Stimulated activated CD4-positive, alpha-beta T cell treated with anti-CD3 and anti-CD28 coated beads, Interleukin-4, amount 100 ng/mL, for 4 hours (primary cell): ENCODE results near the gene UGDH.
"Not testable (repeated sequence)": the region's sequence is repeated elsewhere in the genome, so short reads cannot be mapped to it uniquely, and the experiment has no call there.

Experiments used
- DNase-seq, 2 experiments: peaks; one replicate each; pipeline ENCODE4 v3.0.0-alpha.2; 2020

The UGDH gene

DNA sequence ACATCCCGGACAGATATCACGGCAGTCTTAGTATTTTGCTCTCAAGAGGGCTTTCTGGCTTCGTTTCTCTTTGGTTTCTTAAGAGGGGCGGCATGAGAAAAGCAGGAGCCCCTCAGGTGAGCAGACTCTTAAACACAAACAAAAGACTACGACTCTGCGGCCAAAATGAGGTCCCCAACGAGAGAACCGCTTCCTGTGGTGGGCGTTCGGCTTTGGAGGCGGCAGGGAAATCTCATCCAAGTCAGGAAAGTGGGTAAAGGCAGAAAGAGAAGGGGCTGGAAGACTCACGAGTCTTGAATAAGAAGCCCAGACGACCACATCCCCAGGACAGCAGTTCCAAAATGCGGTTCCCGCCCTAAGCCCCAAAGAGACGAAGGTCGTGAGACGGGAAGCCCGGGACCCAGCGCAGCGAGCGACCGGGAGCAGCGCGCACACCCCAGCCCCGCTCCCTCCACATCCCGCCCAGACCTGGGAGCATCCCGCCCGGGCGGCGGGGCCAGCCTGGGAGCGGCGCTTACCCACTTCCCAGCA lies 409 bp downstream of the UGDH start:
- DNase-seq: peak; percentile 8 to 19

GRCh38 chr4:39525822-39526690 lies 1.2 kb downstream of the UGDH start:
- no peak for DNase-seq

GRCh38 chr4:39524161-39524957 lies 2.9 kb downstream of the UGDH start:
- DNase-seq: no peak

DNA sequence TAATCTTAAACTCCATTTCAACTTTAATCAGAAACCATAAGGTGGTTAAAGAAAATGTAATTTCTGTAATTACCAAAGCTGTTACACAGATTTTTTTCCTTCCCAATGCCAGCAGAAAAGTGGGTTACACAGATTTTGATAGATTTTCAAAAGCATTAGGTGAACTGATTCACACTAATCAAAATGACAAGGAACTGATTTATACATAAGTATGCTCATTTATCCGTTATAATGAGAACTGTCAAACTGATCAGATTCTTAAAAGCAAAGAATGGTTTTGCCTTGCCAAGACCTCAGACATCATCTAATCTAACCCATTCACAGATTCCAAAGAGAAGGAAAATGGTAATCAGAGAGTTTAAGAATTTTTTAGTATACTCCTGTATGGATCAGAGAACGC lies 5.2 kb downstream of the UGDH start:
- no peak for DNase-seq

DNA sequence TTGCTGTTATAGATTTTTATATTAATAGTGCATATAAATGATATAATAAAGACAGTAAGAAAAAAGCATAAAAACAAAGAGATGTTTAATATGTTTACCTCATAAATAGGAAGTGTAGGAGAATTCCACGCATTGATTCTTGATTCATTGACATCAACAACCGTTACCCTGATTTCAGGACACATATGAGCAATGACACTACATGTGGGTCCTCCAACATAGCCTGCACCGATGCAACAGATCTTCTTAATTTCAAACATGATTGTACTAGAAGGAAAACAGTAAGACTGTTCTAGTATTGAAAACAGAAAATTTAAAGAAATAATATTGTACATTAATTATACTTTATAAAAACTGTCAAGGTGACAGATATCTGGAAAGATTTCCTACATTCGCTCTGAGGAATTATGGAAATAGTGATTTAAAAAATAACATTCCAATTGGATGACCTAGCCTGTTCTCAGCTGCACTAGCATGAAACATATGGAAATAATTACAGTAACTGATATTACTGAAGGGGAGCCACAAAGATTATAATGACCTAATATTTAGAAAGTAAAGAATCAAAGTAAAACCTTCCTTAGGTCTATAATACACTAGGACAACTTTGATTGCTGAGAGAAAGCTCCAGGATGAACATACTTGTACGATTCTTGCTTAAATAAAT lies 5.9 kb downstream of the UGDH start:
- DNase-seq: no peak

DNA sequence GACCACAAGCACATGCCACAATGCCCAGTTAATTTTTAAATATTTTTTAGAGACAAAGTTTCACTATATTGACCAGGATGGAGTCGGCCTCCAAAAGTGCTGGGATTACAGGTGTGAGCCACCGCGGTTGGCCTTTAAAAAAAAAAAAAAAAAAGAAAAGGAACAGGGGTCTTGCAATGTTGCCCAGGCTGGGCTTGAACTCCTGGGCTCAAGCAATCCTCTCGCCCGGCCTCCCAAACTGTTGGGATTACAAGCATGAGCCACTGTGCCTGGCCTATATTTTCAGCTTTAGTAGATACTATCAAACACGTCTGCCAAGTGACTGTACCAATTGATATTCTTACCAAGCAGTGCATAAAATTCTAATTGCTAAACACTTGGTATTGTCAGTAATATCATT lies 8.8 kb downstream of the UGDH start:
- no peak for DNase-seq

- no peak for DNase-seq
Measured at GRCh38 chr4:39516407-39516966, 10.8 kb downstream of the UGDH start.

DNA sequence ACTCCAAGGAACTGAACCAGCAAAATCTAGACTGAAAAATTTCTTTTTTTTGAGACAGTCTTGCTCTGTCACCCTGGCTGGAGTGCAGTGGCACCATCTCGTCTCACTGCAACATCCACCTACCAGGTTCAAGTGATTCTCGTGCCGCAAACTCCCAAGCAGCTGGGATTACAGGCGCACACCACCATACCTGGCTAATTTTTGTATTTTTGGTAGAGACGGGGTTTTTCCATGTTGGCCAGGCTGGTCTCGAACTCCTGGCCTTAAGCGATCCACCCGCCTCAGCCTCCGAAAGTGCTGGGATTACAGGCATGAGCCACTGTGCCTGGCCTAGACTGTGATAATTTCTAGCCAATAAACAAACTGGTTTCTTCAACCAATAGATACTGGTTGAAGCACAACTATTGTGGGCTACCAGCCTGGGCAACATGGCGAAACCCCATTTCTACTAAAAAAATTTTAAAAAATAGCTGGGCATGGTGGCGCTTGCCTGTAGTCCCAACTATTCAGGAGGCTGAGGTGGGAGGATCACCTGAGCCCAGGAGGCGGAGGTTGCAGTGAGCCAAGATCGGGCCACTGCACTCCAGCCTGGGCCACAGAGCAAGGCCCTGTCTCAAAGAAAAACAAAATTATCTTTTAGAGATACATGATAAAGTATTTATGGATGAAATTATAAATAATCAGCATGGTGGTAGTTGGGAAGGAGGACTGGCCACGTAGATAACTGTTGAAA lies 11.4 kb downstream of the UGDH start:
- not testable (repeated sequence) for DNase-seq

GRCh38 chr4:39514888-39515401 lies 12.3 kb downstream of the UGDH start:
- DNase-seq: no peak

- not testable (repeated sequence) for DNase-seq
Measured at GRCh38 chr4:39514266-39514665, 13.0 kb downstream of the UGDH start.

GRCh38 chr4:39510348-39510929 lies 16.8 kb downstream of the UGDH start:
- no peak for DNase-seq

GRCh38 chr4:39505581-39505980 lies 21.7 kb downstream of the UGDH start:
- DNase-seq: no peak

- no peak for DNase-seq
Measured at GRCh38 chr4:39504538-39504937, 22.7 kb downstream of the UGDH start.

DNA sequence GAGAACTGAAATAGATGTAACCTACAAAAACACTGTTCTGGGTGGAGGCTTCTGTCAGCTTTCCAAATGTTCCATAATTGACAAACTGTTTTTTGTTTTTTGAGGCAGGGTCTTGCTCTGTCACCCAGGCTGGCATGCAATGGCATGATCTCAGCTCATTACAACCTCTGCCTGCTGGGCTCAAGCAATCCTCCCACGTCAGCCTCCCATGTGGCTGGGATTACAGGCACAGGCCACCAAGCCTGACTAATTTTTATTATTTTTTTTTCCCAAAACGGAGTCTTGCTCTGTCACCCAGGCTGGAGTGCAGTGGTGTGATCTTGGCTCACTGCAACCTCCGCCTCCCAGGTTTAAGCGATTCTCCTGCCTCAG lies 24.6 kb downstream of the UGDH start:
- not testable (repeated sequence) for DNase-seq

DNA sequence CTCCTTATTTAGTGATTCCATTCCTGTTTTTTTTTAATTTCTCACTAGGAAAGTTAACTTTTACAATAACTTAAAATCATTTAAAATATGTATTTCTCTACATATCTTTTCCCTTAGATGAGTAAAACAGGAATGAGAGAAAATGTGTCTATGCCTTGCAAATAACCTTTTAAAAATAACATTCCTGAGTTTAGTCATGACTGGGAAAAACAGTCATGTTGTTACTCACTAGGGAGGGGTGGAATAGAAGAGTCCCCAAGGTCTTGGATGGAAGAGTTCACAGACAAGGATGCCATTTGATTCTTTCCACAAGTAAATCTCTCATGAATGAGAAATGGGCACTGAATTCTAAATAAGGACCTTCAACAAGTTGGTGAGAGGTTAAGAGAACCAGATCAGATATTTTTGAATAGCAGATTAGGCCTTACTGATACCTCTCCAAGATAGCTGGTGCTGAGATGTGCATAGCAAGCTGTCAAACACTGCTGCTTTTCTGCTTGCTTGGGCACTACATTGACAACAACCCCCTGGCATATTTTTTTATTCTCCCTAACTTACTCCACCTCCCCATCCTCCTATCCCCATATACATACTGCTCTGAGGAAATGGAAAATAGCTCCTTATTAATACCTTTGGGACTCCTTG lies 25.1 kb downstream of the UGDH start:
- DNase-seq: no peak

DNA sequence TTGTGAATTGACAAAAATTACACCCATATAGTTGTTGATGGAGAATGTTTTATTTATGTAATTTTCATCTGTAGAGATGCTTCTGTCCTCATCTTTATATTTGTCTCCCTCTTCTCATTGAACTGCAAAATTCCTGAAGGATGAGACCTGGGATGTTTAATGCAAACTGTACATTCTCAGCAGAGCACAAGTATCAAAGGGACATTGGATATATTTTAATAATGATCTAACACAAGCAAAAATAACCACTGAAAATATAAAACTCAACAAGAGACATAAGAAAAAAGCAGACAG lies 28.6 kb downstream of the UGDH start:
- DNase-seq: no peak

DNA sequence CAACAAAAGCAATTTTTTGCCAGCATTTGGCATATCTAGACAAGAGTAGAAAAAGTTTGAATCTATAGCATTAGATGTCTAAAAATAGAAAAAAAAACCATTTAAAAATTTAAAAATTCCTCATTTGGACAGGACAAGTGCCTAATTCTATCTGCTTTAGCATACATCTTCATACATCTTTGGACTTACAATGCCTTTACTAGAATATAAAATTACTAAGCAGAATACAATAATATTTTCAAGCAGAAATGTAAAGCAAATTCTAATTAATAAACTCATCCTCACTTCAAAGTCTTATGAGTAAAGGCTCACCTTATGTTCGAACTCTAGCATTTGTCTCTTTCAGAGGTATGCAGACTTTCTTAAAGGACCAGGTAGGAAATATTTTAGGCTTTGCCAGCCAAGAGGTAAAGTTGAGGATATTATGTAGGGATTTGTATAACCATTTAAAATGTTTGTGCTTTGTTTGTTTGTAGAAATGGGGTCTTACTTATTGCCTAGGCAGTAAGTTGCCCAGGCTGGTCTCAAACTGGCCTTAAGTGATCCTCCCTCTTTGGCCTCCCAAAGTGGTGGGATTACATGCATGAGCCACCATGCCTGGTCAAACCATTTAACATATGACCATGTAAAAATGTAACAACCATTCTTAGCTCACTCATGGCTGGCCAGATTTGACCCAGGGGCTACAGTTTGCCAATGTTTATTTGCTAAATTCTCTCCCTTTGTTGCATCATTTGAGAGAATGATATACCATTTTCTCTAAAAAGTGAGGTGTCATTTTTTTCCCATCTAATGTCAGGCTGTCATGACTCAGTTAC lies 29.1 kb downstream of the UGDH start:
- no peak for DNase-seq

DNA sequence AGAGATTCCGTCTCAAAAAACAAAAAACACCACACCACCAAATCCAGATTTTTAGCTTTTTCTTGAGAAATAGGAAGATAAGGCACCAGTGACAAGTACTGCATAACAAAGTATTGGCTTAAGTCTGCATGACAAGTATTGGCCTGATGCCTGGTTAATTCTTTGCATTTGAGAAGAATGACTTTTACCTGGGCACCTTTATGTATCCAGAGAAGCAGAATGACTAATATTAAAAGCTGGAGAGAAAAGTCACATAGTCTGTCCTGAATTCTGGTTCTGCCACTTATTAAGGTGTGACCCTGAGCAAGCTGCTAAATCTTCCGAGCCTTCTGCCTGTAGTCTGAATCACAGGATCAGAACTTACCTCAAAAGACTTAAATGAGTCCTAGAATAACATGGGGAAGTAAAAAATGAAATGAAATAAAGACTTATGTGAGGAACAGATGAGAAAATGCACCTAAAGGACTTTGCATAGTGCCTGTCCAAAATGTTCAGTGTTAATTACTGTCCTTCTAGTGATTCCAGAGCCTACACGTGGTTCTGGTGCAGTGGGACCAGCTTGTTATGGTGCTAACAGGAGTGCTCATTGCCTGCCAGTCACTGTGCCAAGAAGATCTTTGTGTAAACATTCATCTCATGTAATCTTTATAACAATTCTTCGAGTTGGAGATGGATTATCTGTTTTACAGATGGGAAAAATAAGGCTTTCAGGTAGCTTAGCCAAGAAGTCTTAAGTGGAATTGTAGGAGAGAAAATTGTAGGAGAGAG lies 31.6 kb downstream of the UGDH start:
- DNase-seq: no peak

- DNase-seq: no peak
Measured at GRCh38 chr4:39494354-39494753, 32.9 kb downstream of the UGDH start.

DNA sequence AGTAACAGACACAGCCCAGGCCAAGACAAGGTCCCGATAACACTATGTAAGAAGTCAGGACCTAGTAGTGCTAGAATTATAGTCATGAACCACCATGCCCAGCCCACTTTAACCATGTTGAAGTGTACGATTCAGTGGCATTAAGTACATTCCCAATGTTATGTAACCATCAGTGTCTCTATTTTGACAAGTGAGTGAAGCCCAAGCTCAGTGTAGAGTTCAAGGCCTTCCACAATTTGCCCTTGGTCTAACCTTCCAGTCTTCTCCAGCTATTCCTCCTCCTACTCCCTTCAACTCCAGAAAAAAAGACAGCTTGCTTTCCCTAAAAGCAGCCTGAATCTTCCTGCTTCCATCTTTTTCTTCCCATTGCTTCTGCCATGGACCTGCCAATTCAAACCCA lies 36.9 kb downstream of the UGDH start:
- no peak for DNase-seq
